Measurements from ENCODE around the gene CNTN1.

CNTN1 gene

DNA sequence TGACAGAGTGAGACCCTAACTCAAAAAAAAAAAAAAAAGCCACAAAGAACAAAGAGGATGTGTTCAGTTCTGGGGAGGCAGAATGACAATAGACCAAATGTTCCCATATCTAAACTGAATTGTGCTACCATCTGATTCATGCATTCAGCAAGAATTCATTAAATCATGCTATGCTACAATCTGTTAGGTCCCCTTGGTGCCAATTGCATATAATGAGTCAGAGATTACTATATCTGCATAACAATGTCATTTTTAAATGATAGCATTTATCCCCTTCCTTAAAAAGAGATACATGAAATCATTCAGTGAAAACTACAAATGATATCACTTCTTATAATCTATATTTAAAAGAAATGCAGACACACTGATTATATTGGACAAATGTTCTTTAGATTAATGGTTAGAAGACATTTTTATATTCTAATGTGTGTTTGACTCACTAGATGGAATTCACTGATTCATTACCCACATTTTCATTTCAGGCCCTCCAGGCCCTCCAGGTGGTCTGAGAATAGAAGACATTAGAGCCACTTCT, 288.3 kb downstream of the CNTN1 start:
- DNase-seq = no peak

DNA sequence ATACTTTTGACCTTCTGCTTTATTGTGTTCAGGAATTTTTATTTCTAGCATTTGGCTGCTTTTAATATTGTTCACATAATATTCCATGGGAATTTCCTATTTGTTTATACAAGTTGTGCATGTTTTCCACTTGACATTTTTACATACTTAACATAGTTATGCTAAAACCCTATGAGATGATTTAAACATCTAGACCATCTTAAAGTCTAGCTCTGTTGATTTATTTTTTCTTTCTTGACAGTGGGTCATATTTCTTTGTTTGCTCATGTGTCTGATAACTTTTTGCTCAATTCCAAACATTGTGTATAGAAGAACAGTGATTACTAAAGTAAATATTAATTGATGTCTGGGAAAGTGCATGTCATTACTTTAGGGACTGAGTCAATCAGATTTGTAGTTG, 293.8 kb downstream of the CNTN1 start:
- no peak for DNase-seq

DNA sequence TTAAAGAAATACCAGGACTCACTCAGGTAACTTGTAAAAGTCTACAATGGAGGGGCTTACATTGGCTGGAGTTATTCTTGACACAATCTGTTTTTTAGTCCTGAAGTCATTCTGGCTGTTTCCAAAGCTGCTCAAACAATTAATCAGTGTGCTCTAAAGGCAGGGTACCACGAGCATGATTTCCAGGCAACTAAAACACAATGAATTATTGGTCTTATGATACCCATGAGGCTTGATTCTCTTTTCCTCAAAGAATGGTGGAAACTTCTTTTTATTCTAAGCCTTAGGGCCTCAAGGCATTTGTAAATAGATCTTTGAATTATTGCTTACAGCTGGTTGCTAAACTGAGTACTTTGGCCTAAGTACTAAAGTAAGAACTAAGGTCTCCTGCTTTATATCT, 296.1 kb downstream of the CNTN1 start:
- no peak for DNase-seq

DNA sequence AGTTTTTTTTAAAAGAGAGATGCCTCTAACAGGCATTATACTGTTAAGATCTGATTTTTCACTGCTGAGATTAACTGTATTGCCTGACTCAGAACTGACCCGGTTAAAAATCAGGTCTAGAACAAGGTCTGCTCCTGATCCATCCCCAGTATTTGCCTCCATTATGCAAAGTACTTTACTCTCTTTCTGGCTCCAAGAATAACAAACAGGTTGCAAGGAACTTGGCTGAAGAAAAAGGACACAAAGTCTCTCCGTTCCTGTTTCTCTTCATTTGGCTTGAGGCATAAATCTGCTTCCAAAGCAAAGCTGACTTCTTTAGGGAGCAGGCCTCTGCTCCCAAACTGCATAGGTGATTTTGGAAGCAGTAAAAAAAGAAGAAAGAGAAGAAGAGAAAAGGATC, 296.6 kb downstream of the CNTN1 start:
- no peak for DNase-seq

GRCh38 chr12:40989785-40990184, 297.5 kb downstream of the CNTN1 start:
- no peak for DNase-seq

GRCh38 chr12:40992158-40992557, 299.9 kb downstream of the CNTN1 start:
- DNase-seq = no peak

DNA sequence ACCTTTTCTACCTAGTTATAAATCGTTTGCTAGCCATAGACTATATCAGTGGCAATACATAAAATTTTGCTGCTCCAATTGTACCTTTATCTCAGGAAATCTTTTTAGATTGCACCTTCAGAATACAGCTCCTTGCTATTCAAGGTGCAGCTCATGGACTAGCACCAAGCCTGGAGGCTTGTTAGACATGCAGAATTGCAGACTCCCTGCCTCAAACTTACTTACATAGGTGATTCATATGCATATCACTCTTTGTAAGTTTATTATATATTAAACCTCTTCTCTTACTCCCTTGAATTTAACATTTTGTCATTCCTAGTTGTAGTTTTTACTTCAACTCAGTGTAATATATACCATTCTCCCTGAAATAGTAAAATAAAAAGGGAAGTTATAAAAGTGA, 300.4 kb downstream of the CNTN1 start:
- no peak for DNase-seq

GRCh38 chr12:40993158-40993557, 300.9 kb downstream of the CNTN1 start:
- DNase-seq = no peak

DNA sequence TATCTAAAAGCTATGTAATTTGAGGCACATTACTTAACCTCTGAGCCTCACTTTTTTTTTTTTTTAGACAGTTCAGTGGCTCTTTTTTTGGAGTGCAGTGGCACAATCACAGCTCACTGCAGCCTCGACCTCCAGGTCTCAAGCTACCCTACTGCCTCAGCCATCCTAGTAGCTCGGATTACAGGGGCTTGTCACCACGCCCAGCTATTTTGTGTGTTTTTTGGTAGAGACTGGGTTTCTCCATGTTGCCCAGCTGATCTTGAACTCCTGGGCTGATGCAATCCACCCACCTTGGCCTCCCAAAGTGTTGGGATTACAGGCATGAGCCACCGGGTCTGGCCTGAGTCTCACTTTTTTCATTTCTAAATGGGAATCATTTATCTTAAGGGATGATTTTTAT, 303.9 kb downstream of the CNTN1 start:
- DNase-seq = no peak

- DNase-seq = no peak
These were observed 307.0 kb downstream of the CNTN1 start for GRCh38 chr12:40999210-40999609.

GRCh38 chr12:41008472-41008871, 316.2 kb downstream of the CNTN1 start:
- DNase-seq = no peak

DNA sequence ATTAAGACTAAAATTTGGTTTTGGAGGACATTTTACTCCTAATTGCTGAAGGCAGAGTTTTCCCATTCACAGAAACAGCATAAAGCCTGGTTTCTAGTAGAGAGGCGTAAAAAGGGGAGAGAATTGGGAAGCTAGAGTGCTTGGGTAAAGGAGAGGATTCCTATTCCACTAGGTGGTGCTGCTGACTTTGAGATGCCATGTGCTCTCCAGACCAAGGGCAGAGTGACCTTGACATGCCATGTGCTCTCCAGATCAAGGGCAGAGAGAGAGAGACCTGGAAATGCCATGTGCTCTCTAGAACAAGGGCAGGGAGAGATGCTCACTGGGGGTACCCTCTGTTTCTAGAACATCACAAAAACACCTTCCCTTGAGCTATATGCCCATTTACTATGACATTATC, 319.7 kb downstream of the CNTN1 start:
- DNase-seq = no peak

GRCh38 chr12:41013881-41014642, 321.8 kb downstream of the CNTN1 start:
- DNase-seq = no peak

DNA sequence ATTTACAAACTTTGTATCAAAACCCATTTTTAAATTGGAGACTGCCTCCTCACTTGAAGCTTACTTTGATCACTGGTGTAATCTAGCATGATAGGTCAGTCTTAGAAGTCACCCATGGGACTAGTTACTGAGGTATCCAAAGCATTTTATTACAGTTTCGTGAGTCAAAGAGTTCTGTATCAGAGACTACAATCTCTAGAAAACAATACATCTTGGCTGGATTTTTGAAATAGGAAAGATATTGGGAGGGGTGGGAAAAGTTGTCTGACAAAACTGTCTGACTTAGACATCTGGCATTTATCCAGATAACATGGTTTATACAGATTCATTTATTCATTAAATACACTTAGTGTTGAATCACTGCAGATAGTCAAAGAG, 322.4 kb downstream of the CNTN1 start:
- no peak for DNase-seq

- DNase-seq = no peak
These were observed 325.8 kb downstream of the CNTN1 start for GRCh38 chr12:41018010-41018409.

DNA sequence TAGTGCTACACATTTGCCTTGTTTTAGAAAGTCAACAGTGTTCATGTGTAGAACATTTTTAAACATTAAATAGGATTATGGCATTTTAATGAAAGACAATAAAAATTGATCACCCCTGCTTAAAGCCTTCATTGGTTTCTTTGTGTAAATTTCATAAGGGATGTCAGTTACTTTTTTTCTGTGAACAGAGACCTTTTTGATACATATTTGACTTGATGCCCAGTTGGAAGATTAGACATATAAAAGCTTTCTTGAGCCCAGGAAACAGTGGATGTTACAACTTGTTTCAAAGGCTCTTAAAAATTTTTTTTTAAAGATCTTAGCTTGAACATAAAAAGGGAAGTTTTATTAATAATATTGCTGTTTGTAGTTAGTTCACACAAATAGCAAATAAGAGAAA, 327.2 kb downstream of the CNTN1 start:
- DNase-seq = no peak

DNA sequence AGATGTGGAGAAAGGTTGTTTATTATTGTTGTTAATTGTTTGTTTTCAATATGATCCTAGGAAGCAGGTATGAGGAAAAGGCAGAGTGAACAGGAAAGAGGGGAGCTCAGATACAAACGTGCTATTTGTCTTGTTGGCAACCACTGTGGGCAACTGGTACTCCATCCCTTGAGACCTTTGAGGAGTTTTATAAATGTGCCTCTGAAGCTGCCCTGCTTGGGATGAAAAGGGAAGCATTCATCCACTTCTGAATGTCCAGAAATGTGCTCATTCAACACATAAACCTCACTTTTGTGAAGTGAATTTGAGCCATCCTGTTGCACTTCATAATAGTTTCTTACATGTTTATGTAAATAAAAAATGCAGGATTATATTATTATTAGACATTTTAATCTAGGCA, 331.6 kb downstream of the CNTN1 start:
- no peak for DNase-seq

- DNase-seq = no peak
These were observed 333.9 kb downstream of the CNTN1 start for GRCh38 chr12:41026151-41026550.

- DNase-seq = no peak
These were observed 340.1 kb downstream of the CNTN1 start for GRCh38 chr12:41032386-41032785.

GRCh38 chr12:41034686-41035085, 342.4 kb downstream of the CNTN1 start:
- no peak for DNase-seq

- DNase-seq = no peak
These were observed 347.2 kb downstream of the CNTN1 start for GRCh38 chr12:41039461-41039860.

DNA sequence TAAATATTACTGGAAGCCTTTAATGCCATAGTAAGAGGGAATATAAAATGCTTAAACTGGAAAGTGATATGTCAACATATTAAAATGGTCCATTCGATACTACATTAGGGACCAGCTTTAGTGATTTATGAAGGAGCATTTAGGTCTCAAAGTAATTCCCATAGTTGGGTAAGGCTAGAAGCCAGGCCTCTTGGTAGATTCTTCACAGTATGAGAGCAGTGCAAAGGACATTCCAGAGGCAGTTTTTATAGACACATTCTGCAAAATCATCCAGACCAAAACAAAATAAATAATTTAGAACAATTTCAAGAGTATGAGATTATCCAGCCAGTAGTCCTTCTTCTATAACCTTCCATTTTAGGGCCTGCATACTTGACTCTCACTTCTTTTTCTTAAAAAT, 353.3 kb downstream of the CNTN1 start:
- no peak for DNase-seq

DNA sequence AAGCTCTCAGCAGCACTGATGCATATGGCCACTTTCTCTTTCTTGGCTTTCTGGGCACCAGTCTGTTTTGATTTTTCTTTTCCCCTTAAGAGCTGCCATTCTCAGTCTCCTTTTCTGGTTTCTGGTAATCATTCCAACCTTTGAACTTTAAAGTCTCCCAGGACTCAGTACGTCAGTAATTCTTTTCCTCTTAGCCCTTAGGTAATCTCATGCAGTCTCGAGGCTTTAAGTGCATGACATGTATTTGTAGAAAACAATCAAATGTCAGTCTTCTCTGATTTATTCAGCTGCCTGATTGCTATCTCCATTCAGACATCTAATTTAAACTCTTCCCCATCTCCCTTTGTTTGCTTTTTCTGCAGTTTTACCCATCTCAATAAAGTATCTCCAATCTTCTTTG, 356.8 kb downstream of the CNTN1 start:
- DNase-seq = no peak

- DNase-seq = no peak
These were observed 359.7 kb downstream of the CNTN1 start for GRCh38 chr12:41051954-41052353.

GRCh38 chr12:41052441-41052840, 360.2 kb downstream of the CNTN1 start:
- no peak for DNase-seq

All from activated CD4-positive, alpha-beta T cell treated with anti-CD3 and anti-CD28 coated beads, Interleukin-2, amount 50 U/mL, for 16 hours (primary cell).